ENCODE measurements around the gene ZHX3. TPM values are rescaled to one million over a fixed set of nuclear protein-coding genes. Genes with fewer than 3 reads are reported as not detected.
A peak's percentile ranks its signal among the peaks of the same experiment; 100 is the strongest.

ZHX3 gene
- polyA plus RNA-seq, 1 experiment = 24.1 TPM

GRCh38 chr20:41143354-41143753 is 174.2 kb downstream of the ZHX3 start:
- H3K4me3 ChIP-seq (ENCODE audit: low read depth, low read length) = no peak overlapping the region
- H3K27me3 ChIP-seq (ENCODE audit: control insufficient read depth, insufficient read depth, low read length) = no peaks in the 10 kb centered on the region
- TF ChIP-seq CTCF (IDR thresholded peaks at IDR 0.05; ENCODE audit: low read depth, low read length) = no peak
- CTCF ChIA-PET = interaction anchor here (0.8 to 1.4 kb wide), 4 partner anchors 30 to 197 kb away, joined by 3 to 8 read pairs (median 4); partner anchors contain the start of gene LPIN3
- H3K27ac ChIP-seq (ENCODE audit: low read depth, low read length) = no peak overlapping the region
- POLR2A ChIA-PET = no interaction called here
- H3K9me3 ChIP-seq (ENCODE audit: control insufficient read depth, insufficient read depth, low read length) = no peaks in the 10 kb centered on the region
- DNase-seq (ENCODE audit: low read depth, low spot score) = no peak

GRCh38 chr20:41142919-41143318 is 174.6 kb downstream of the ZHX3 start:
- Histone ChIP-seq H3K9me3 (ENCODE audit: control insufficient read depth, insufficient read depth, low read length) (no peaks in the 10 kb centered on the region; the same call in 1 of the 2 replicates), H3K4me3 (ENCODE audit: low read depth, low read length) (no peak overlapping the region), H3K27ac (ENCODE audit: low read depth, low read length) (no peak overlapping the region), H3K27me3 (ENCODE audit: control insufficient read depth, insufficient read depth, low read length) (no peaks in the 10 kb centered on the region)
- no peak for DNase-seq (ENCODE audit: low read depth, low spot score)
- no peak for TF ChIP-seq CTCF (IDR thresholded peaks at IDR 0.05; ENCODE audit: low read depth, low read length)
- POLR2A ChIA-PET = no interaction called here
- CTCF ChIA-PET = interaction anchor here (0.7 to 1.7 kb wide), 4 partner anchors 30 to 179 kb away, joined by 3 to 5 read pairs (median 4); no protein-coding TSS in a partner anchor

GRCh38 chr20:41142245-41142644 is 175.3 kb downstream of the ZHX3 start:
- POLR2A ChIA-PET = no interaction called here
- CTCF ChIA-PET = interaction anchor here (0.7 to 1.7 kb wide), 2 partner anchors 31 to 152 kb away, joined by 3 to 5 read pairs; no protein-coding TSS in a partner anchor
- H3K9me3 ChIP-seq (ENCODE audit: control insufficient read depth, insufficient read depth, low read length) = no peaks in the 10 kb centered on the region; the same call in 1 of the 2 replicates
- no peak for TF ChIP-seq CTCF (IDR thresholded peaks at IDR 0.05; ENCODE audit: low read depth, low read length)
- H3K4me3 ChIP-seq (ENCODE audit: low read depth, low read length) = no peak overlapping the region
- H3K27ac ChIP-seq (ENCODE audit: low read depth, low read length) = no peak overlapping the region
- no peaks in the 10 kb centered on the region for H3K27me3 ChIP-seq (ENCODE audit: control insufficient read depth, insufficient read depth, low read length)
- DNase-seq (ENCODE audit: low read depth, low spot score) = no peak

- DNase-seq (ENCODE audit: low read depth, low spot score) = no peak
- CTCF ChIA-PET = interaction anchor here (0.7 to 1.7 kb wide), 2 partner anchors 32 to 82 kb away, joined by 3 to 5 read pairs; no protein-coding TSS in a partner anchor
- Histone ChIP-seq H3K4me3 (ENCODE audit: low read depth, low read length) (peak overlapping the region; percentile 15; the same call in 1 of the 2 replicates), H3K9me3 (ENCODE audit: control insufficient read depth, insufficient read depth, low read length) (no peaks in the 10 kb centered on the region; the same call in 1 of the 2 replicates), H3K27ac (ENCODE audit: low read depth, low read length) (peak overlapping the region; percentile 57), H3K27me3 (ENCODE audit: control insufficient read depth, insufficient read depth, low read length) (no peaks in the 10 kb centered on the region)
- no peak for TF ChIP-seq CTCF (IDR thresholded peaks at IDR 0.05; ENCODE audit: low read depth, low read length)
- POLR2A ChIA-PET = no interaction called here
Measured at GRCh38 chr20:41141153-41141815, 176.2 kb downstream of the ZHX3 start.

All from AG04450 (cell line).